CD4-positive, alpha-beta T cell (primary cell): ENCODE measurements around the gene TOGARAM2. TPM values are rescaled to one million over a fixed set of nuclear protein-coding genes. Genes with fewer than 3 reads are reported as not detected.

Source experiments
- ATAC-seq: fragments of 200-7000 bp; cut with Tn5 transposase; one replicate; pipeline ENCODE4 v1.10.0; 2022; ENCODE audit warnings: mild to moderate bottlenecking; ENCODE audit not compliant: poor library complexity
- CTCF ChIA-PET: fragments of 350-600 bp; sonication (Branson Sonifier 250); formaldehyde crosslinking; loops from one replicate; lab custom pipeline; 2021; ENCODE audit warnings: antibody characterized with exemption, inconsistent platforms; lab: Charles Lee
- POLR2A ChIA-PET: fragments of 350-600 bp; sonication (Branson Sonifier 250); formaldehyde crosslinking; loops from one replicate; lab custom pipeline; 2021; ENCODE audit warnings: antibody characterized with exemption, inconsistent platforms; lab: Charles Lee
- DNase-seq, 14 experiments: peaks; one replicate each; pipeline ENCODE4 v3.0.0-alpha.2; 2013 to 2020; ENCODE audit warnings: mixed read lengths in 2 of 14
- H3K27ac ChIP-seq, 2 donors: one replicate each; pipeline versions ENCODE4 v1.5.1 to v1.7.0; 2013; ENCODE audit warnings: low read length in 2 of 2, low read depth in 1 of 2, mild to moderate bottlenecking in 1 of 2
- H3K27me3 ChIP-seq, 2 experiments: 1 replicate in 1 of 2; 2 replicates in 1 of 2; pipeline versions ENCODE4 v1.6.1 to v1.7.0; 2013; ENCODE audit warnings: low read length in 2 of 2, control low read depth in 1 of 2, mild to moderate bottlenecking in 1 of 2, moderate library complexity in 1 of 2; ENCODE audit not compliant: insufficient read depth in 2 of 2, control insufficient read depth in 1 of 2
- H3K36me3 ChIP-seq: one replicate; pipeline ENCODE4 v1.6.1; 2013; ENCODE audit warnings: low read length, control low read depth; ENCODE audit not compliant: insufficient read depth
- H3K4me1 ChIP-seq: one replicate; pipeline ENCODE4 v1.6.1; 2013; ENCODE audit warnings: low read length, control low read depth; ENCODE audit not compliant: insufficient read depth
- H3K4me3 ChIP-seq: one replicate; pipeline ENCODE4 v1.5.1; 2013; ENCODE audit warnings: mild to moderate bottlenecking, low read length, moderate library complexity
- H3K9me3 ChIP-seq, 2 experiments: 1 replicate in 1 of 2; 2 replicates in 1 of 2; pipeline versions ENCODE4 v1.6.1 to v1.7.0; 2013; ENCODE audit warnings: low read length in 2 of 2, mild to moderate bottlenecking in 2 of 2, control low read depth in 1 of 2, moderate library complexity in 1 of 2; ENCODE audit not compliant: control insufficient read depth in 1 of 2, insufficient read depth in 1 of 2
- H3K27ac Mint-ChIP-seq: one replicate; pipeline ENCODE4 v1.8.0; 2020; ENCODE audit warnings: mixed read lengths
- H3K27me3 Mint-ChIP-seq: one replicate; pipeline ENCODE4 v1.8.0; 2021; ENCODE audit warnings: mixed read lengths
- H3K36me3 Mint-ChIP-seq: one replicate; pipeline ENCODE4 v1.8.0; 2021; ENCODE audit warnings: low read depth, mixed read lengths
- H3K4me1 Mint-ChIP-seq: one replicate; pipeline ENCODE4 v1.8.0; 2021; ENCODE audit warnings: low read depth, mixed read lengths
- H3K4me3 Mint-ChIP-seq: one replicate; pipeline ENCODE4 v1.8.0; 2020; ENCODE audit warnings: mild to moderate bottlenecking, mixed read lengths
- H3K9me3 Mint-ChIP-seq: one replicate; pipeline ENCODE4 v1.8.0; 2020; ENCODE audit warnings: mixed read lengths
- intact Hi-C, 2 experiments: fragments of 100-400 bp; cut with DNase I in 1 of 2; cut with micrococcal nuclease in 1 of 2; formaldehyde crosslinking; loops; one replicate each; pipeline versions ENCODE4 v1.15.1 to v1.9.0; 2023 to 2025; cut with DNase I, micrococcal nuclease
- total RNA-seq, 174 experiments: library from RNA in 2 of 174; stranded (reverse) in 2 of 174; gene quantifications; one replicate each; pipeline ENCODE4 v1.2.3 and lab custom pipeline; 2021 to 2026
- TF ChIP-seq, protein P1 (sequence below): fragments of 200-600 bp; IDR thresholded peaks from one replicate; pipeline ENCODE4 v1.8.0; 2022; ENCODE audit warnings: antibody characterized with exemption, mild to moderate bottlenecking

Gene TOGARAM2
- total RNA-seq, 2 experiments from 2014 or later: 2.0 to 2.3 TPM

DNA sequence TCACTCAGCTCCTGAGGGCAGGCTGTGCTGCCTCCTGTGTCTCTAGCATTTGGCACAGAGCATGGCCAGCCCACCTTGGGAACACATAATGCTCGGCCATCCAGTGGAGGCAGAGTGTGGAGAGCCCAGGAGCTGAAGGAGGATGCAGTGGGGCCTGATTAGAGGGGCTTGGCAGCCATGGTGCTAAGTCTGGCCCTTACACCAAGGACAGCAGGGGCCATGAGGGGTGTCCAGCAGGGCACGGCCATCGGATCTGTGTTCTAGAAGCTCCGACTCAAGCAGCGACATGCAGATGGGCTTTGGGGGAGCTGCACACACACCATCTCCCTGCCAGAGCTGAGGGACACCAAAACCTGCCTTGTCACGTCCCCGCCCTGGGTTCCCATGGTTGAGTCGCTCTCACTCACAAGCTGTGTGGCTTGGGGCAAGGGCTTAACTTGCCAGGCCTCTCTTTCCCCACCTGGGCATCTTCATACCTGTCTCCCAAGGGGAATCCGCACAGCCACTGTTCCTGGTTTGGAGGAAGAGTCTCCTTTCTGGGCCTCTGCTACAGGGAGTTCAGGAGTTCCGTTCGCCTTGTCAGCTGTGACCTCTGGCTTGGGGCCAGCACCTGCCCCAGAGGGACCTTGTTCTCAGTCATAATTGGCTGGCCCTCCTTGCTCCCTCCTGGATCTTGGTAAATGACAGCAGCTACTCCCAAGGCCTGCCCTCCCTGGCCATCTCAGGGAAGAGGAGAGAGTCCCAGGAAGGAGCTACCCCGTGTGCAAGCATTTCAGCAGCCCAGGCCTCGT, 1.3 kb upstream of the TOGARAM2 start:
- no peak overlapping the region for H3K4me3 ChIP-seq
- TF ChIP-seq, protein P1, sequence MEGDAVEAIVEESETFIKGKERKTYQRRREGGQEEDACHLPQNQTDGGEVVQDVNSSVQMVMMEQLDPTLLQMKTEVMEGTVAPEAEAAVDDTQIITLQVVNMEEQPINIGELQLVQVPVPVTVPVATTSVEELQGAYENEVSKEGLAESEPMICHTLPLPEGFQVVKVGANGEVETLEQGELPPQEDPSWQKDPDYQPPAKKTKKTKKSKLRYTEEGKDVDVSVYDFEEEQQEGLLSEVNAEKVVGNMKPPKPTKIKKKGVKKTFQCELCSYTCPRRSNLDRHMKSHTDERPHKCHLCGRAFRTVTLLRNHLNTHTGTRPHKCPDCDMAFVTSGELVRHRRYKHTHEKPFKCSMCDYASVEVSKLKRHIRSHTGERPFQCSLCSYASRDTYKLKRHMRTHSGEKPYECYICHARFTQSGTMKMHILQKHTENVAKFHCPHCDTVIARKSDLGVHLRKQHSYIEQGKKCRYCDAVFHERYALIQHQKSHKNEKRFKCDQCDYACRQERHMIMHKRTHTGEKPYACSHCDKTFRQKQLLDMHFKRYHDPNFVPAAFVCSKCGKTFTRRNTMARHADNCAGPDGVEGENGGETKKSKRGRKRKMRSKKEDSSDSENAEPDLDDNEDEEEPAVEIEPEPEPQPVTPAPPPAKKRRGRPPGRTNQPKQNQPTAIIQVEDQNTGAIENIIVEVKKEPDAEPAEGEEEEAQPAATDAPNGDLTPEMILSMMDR: no peak
- intact Hi-C loops: no loop called here
- H3K4me1 Mint-ChIP-seq: no peaks in the 10 kb centered on the region
- no peak for DNase-seq
- no peak overlapping the region for H3K27ac Mint-ChIP-seq
- no peaks in the 10 kb centered on the region for H3K4me1 ChIP-seq
- no peaks in the 10 kb centered on the region for H3K36me3 ChIP-seq
- H3K9me3 ChIP-seq: no peaks in the 10 kb centered on the region
- no peaks in the 10 kb centered on the region for H3K9me3 Mint-ChIP-seq
- no peak overlapping the region for H3K27ac ChIP-seq
- no peak overlapping the region for H3K4me3 Mint-ChIP-seq
- no peaks in the 10 kb centered on the region for H3K36me3 Mint-ChIP-seq
- H3K27me3 ChIP-seq: no peaks in the 10 kb centered on the region
- no peaks in the 10 kb centered on the region for H3K27me3 Mint-ChIP-seq
- POLR2A ChIA-PET: no interaction called here
- no peak for ATAC-seq
- CTCF ChIA-PET: interaction anchor here (0.9 kb wide), 1 partner anchor 35 kb away, joined by 3 read pairs; no protein-coding TSS in a partner anchor

DNA sequence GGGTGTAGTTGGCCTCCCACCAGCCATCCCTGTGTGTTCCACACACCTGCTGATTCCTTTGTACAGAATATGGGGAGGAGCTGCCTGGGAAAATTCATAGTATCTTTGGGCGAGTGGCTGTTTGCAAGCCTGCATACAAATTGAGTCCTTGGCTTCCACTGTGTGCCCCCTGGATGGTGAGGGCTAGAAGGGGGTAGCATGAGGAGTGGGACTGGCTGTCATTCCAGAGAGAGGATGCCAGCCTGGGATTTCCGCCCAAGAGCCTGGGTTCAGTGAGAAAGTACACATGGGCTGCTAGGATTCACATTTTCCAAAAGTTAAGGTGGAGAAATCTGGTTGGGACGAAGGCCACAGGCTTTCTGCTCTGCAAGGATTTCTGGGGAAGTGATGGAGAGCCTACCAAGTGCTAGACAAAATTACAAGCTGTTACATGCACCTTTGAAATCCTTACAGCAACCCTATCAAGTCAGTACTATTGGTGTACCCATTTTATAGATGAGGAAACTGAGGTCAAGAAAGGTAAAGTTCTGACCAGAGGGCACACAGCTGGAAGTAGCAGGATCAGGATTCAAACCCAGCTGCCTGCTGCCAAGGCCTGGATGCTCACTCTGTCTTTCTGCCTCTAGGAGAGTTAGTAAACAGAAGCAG, 606 bp upstream of the TOGARAM2 start:
- no peak overlapping the region for H3K4me3 Mint-ChIP-seq
- TF ChIP-seq, protein P1: no peak
- POLR2A ChIA-PET: no interaction called here
- Histone ChIP-seq H3K9me3 (no peaks in the 10 kb centered on the region), H3K4me1 (no peaks in the 10 kb centered on the region), H3K27me3 (no peaks in the 10 kb centered on the region), H3K36me3 (no peaks in the 10 kb centered on the region), H3K4me3 (no peak overlapping the region), H3K27ac (no peak overlapping the region)
- DNase-seq (no peak), ATAC-seq (no peak)
- H3K9me3 Mint-ChIP-seq: no peaks in the 10 kb centered on the region
- H3K36me3 Mint-ChIP-seq: no peaks in the 10 kb centered on the region
- H3K27ac Mint-ChIP-seq: no peak overlapping the region
- CTCF ChIA-PET: interaction anchor here (0.9 kb wide), 1 partner anchor 35 kb away, joined by 3 read pairs; no protein-coding TSS in a partner anchor
- no peaks in the 10 kb centered on the region for H3K4me1 Mint-ChIP-seq
- H3K27me3 Mint-ChIP-seq: no peaks in the 10 kb centered on the region
- intact Hi-C loops: no loop called here

- no peaks in the 10 kb centered on the region for H3K4me1 ChIP-seq
- H3K9me3 ChIP-seq: no peaks in the 10 kb centered on the region
- ATAC-seq (no peak), DNase-seq (no peak)
- Mint-ChIP-seq H3K27me3 (no peaks in the 10 kb centered on the region), H3K27ac (no peak overlapping the region), H3K36me3 (no peaks in the 10 kb centered on the region), H3K4me3 (no peak overlapping the region), H3K9me3 (no peaks in the 10 kb centered on the region), H3K4me1 (no peaks in the 10 kb centered on the region)
- H3K27ac ChIP-seq: no peak overlapping the region
- no peaks in the 10 kb centered on the region for H3K27me3 ChIP-seq
- CTCF ChIA-PET: no interaction called here
- TF ChIP-seq, protein P1: no peak
- intact Hi-C loops: no loop called here
- POLR2A ChIA-PET: no interaction called here
- no peak overlapping the region for H3K4me3 ChIP-seq
- no peaks in the 10 kb centered on the region for H3K36me3 ChIP-seq
Measured at GRCh38 chr2:28981620-28982376, 700 bp downstream of the TOGARAM2 start.
